Suppressor macrophage treated with lipopolysaccharide for 1 hour (primary cell): Measurements from ENCODE around the gene FSCN2.

Source experiments
- DNase-seq, 3 donors: peaks; one replicate each; pipeline ENCODE4 v3.0.0-alpha.2; 2020 to 2022

Gene FSCN2

GRCh38 chr17:81491181-81491581 lies 37.0 kb upstream of the FSCN2 start:
- DNase-seq = no peak

- DNase-seq = no peak
Observed at GRCh38 chr17:81491761-81492160, 36.4 kb upstream of the FSCN2 start.

GRCh38 chr17:81492202-81492601 lies 36.0 kb upstream of the FSCN2 start:
- DNase-seq = no peak

GRCh38 chr17:81492706-81493105 lies 35.5 kb upstream of the FSCN2 start:
- no peak for DNase-seq

GRCh38 chr17:81493198-81494038 lies 34.8 kb upstream of the FSCN2 start:
- no peak for DNase-seq

- DNase-seq = no peak
Observed at GRCh38 chr17:81494626-81495377, 33.4 kb upstream of the FSCN2 start.

- DNase-seq = no peak
Observed at GRCh38 chr17:81498953-81499600, 29.1 kb upstream of the FSCN2 start.

- DNase-seq = no peak
Observed at GRCh38 chr17:81499601-81499970, 28.6 kb upstream of the FSCN2 start.

- no peak for DNase-seq
Observed at GRCh38 chr17:81500047-81500446, 28.1 kb upstream of the FSCN2 start.

GRCh38 chr17:81502471-81503017 lies 25.6 kb upstream of the FSCN2 start:
- DNase-seq = no peak

GRCh38 chr17:81503619-81504018 lies 24.6 kb upstream of the FSCN2 start:
- DNase-seq = no peak

- no peak for DNase-seq
Observed at GRCh38 chr17:81508639-81509206, 19.5 kb upstream of the FSCN2 start.

- DNase-seq = peak; percentile 74 to 83 (median 83)
Observed at GRCh38 chr17:81509207-81509971, 18.8 kb upstream of the FSCN2 start.

GRCh38 chr17:81509972-81510784 lies 18.0 kb upstream of the FSCN2 start:
- peak; percentile 57 to 79 (median 66) for DNase-seq

GRCh38 chr17:81510785-81511553 lies 17.2 kb upstream of the FSCN2 start:
- DNase-seq = peak in 2 of 3 donors; percentile 32 to 56

GRCh38 chr17:81511554-81511803 lies 16.7 kb upstream of the FSCN2 start:
- no peak for DNase-seq

GRCh38 chr17:81511804-81512561 lies 16.2 kb upstream of the FSCN2 start:
- peak in 2 of 3 donors; percentile 41 to 50 for DNase-seq

- peak; percentile 96 to 98 (median 97) for DNase-seq
Observed at GRCh38 chr17:81512562-81513371, 15.4 kb upstream of the FSCN2 start, which contains the start of gene ACTG1. Gene ACTG1 (minus strand): TSS chr17:81512799. CDS start chr17:81512354, 445 bp downstream.

- DNase-seq = peak; percentile 49 to 72 (median 53)
Observed at GRCh38 chr17:81513372-81513752, 14.8 kb upstream of the FSCN2 start.
